Urothelium cell line (cell line): Measurements from ENCODE around the gene ADAMTS9.
A peak's percentile ranks its signal among the peaks of the same experiment; 100 is the strongest.

Experiments
- DNase-seq: peaks from one replicate; pipeline ENCODE4 v3.0.0; 2011; ENCODE audit warnings: low spot score, mixed read lengths
- FAIRE-seq: peaks from 2 replicates; lab custom pipeline; 2011; peaks lifted over from hg19 to GRCh38; lab: Jason Lieb, UNC

The ADAMTS9 gene

DNA sequence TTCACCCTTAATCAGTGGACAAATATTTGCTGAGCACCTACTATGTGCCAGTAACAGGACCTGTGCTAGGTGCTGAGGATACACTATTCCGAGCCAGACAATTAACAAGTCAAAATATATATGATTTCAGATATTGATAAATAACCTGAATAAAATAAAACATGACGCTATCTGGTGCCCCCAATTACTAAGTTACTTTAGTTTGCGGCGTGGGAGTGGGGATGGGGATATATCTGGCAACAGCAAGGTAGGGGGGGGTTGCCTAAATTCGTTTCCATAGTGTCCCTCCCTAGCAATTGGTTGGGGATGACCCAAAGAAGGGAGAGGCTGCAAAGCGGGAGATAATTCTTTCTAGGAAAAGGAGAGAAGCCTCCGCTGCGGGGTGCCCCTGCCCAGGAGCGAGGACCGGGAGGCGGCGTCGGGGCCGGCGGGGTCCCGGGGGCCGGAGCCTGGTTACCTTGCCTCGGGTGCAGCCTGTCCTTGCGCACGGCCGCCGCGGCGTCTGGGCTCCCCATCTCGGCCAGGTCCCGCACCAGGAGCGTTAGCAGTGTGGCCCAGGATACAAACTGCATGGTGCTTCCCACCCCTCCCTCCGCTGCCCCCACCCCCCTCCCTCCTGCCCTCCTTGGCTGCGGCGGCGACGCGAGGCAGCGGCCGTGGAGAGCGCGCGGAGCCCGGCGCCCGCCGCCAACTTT is 567 bp downstream of the ADAMTS9 start:
- DNase-seq = peak; percentile 30

DNA sequence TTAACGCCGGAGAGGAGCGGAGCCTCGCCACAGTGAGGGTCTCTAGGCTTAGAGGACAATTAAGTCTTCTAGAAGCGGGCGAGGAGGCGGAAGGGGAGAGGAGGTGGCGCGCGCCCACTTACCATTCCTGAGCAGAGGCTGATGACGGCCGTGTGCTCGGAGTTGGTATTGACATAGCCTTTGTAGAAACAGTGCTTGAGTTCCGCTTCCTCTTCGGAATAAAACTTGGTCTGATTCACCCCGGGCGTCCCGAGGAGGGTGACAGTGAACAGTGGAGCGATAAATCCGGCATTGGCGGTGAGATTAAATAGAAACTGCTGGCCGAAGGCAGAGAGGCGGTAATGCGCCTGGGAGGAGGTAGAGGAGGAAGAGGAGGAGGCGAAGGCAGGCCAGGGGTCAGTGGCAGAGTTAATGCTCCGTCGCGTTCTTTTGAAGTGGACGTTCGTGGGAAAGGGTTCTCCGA is 1.3 kb downstream of the ADAMTS9 start:
- FAIRE-seq = no peak
- DNase-seq = peak; percentile 48

More for the DNA sequence above, 567 bp downstream of the ADAMTS9 start:
- FAIRE-seq = no peak

DNA sequence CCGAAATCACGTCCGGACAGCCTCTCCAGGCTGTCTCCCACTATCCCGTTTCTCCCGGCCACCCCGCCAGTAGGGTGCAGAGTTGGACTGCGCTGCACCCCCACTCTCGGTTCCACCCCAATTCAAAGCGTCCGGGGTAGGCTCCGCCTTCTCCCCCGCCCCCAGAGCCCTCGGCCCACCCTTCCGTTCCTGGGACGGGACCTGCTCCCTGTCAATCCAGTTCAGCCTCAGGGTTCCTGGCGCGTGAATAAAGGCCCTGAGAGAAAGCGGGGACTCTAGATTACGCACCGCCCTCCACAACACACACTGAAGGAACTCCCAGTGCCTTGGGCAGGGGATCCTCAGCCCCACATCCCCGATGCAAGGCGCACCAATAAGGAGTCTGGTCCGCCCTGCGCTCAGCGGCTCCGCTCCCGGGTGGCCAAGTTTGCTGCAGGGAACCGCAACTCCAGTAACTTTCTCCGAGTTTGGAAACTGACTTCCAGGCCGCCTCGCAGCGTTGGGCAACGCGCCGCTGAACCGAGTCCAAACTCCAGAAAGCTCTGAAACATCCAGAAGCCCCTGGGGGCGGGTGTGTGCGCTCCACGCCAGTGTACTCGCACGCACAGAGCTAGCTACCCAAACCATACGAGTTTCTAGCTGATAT is 1.9 kb downstream of the ADAMTS9 start:
- no peak for FAIRE-seq
- peak; percentile 86 for DNase-seq

DNA sequence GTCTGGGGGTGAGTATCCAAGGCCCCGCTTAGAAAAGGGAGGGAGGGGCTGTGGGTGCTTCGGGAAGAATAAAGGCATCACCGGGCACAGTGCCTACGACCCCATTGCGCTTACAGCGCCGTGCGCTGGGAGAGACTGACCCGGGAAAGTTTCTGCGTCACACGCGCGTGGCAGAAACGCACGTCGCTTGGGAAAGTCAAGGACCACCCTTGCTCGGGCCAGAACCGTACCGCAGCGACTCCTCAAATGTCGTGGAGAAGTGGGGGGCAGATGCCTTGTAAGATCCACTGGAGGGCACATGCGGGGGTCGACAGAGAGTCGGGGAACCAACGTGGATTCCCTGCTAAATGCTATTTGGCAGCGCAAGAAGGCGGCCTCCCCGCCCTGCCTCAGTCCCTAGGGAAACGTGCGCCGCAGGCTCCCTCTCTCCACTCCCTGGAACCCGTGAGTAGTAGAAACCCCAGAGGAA is 2.4 kb downstream of the ADAMTS9 start:
- FAIRE-seq = no peak
- DNase-seq = peak; percentile 16

DNA sequence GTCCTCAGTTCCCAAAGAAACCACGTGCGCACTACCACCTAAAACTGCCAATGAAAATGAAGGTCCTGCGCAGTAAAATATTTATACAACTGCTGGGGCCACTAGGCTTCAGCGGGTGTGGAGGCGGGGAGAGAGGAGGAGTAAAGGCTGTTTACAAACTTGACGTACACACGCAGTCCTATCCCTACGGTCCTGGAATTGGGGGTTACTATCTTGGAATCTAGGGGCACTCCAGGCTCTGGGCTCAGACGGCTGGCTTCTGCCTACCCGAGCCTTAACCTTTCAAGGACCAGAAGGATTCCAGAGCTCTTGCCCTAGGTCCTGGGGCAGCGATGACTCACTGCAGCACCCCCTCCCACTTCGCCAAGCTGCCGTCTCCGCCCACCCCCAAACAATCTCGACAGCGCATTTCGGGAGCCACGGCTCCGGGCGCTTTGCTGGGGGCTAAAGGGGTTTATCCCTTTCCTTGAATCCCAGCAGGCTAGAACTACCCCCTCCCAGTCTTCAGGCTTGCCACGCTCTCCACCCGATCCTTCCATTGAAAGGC is 3.0 kb downstream of the ADAMTS9 start:
- no peak for FAIRE-seq
- peak; percentile 23 for DNase-seq

DNA sequence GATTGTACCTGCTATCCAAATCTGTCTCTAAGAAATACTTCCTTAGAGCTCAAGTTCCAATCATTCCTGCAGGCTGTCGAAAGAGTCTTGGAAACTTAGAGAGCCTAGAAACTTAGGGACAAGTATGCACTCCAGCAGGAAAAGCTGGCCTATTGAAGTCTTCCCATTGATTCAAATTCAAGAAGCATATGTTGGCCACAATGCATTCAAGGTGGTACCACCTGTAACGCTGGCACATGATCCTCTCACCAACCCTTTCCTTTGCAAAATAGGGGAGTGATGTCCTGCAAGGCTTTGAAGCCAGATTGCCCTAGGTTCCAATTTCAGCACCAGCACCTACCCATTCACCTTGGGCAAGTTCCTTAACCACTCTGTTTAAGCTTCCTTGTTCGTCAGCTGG is 6.0 kb downstream of the ADAMTS9 start:
- no peak for DNase-seq

DNA sequence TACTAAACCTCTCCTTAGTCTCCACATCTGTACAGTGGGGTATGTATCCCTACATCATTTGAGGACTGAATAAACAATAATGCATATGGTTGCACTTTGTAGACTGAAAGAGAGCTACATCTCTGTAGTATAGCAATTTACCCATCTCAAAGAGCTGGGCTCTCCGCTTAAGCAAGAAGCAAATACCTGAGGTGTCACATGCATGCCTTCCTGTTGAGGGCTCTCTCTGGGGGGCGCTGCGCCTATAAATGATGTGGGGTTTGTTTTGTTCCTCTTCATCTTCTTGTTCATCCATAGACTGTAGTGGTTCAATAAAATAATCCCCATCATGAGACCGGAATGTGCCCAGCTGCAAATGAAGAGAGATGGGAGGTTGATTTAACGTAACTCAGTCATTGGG is 6.8 kb downstream of the ADAMTS9 start:
- FAIRE-seq (no peak), DNase-seq (no peak)

More for the DNA sequence above, 6.0 kb downstream of the ADAMTS9 start:
- no peak for FAIRE-seq

DNA sequence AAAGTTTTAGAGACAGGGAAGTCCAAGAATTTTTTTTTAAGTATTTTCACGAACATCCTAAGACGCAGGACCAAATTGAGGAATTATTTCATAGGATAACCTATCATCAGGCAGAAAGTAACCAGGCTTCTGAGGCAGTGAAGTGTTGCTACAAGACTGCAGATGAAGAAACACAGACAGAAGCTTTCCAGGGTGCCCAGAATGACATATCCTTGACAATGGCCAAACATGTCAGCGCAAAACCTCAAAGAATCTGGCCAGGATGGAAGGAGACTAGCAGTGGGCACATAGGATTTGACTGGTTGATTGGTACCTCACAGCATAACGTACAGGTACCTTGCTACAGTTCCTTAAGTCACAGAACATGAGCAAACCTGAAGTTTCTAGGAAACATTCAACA is 7.5 kb downstream of the ADAMTS9 start:
- DNase-seq (no peak), FAIRE-seq (no peak)

DNA sequence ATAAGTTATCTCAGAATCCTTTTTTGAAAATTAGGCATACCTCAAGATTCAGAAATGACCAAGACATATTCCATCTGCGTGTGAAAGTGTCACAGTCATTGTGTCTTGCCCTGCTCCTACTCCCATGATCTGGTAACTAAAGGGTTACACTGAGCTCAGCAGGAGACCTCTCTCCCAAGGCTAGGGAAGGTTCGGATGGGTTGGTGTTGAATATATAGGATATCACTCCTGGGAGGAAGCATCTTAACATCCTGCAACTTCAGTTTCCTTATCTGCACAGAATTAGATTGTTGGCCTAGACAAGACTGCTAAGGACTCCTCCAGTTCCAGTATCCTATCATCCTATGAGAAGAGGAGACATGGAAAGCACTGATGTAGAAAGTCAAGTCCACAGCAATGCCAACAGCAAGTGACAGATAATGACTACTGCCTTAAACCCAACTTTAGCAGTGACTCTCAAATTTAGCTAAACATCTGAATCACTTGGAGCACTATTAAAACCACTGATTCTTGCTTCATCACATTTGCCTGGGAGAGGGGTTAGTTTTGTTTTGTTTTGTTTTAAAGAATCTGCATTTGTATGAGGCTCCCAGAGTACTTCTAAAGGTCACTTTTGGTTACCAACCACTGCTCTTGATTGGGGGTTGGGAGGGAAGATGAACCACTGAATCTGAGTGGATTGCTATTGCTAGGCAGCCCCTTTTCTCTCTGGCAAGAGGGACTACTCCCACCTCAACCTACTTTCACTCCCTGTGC is 9.7 kb downstream of the ADAMTS9 start:
- DNase-seq (no peak), FAIRE-seq (no peak)

DNA sequence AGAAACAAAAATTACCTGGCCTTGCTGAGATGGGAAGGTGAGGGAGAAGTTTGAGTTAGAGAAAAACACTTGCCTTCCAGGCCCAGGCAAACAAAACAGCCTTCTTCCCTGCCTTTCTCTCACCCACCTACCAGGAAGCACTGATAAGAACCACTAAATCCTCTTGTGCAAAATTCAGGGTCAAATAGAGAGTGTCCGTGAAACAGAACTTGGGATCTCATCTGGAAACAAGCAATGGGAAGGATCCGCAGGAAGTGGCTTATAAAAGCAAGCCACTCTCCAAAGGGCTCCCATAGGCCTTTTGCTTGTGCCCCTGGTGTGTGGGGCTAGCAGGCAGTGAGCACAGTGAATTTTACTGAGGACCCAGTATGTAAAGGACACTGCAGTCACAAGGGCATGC is 11.0 kb downstream of the ADAMTS9 start:
- no peak for FAIRE-seq
- no peak for DNase-seq

DNA sequence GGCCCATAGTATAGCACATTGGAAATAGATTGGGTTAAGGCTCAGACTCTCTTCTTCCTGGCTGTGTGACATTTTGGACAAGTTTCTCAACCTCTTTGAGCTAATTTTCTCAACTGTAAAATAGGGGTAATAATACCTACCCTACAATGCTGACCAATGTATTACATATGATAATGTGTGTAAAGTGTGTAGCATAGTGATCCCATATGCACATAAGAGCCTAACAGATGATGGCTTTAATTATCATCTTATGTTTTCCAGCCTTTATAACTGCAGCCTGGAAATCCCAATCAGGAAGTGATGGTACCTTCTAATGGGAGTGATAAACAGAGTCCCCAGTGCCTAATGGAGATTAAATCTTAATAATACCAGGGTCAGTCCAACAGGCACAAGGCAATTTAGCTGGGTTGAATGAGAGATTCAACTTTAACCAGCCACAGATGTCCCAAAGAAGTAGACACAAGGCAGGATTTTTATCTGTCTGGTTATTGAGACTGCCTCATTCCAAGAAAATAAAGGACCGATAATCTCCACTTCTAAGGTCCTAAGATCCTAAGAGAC is 12.0 kb downstream of the ADAMTS9 start:
- DNase-seq = no peak

DNA sequence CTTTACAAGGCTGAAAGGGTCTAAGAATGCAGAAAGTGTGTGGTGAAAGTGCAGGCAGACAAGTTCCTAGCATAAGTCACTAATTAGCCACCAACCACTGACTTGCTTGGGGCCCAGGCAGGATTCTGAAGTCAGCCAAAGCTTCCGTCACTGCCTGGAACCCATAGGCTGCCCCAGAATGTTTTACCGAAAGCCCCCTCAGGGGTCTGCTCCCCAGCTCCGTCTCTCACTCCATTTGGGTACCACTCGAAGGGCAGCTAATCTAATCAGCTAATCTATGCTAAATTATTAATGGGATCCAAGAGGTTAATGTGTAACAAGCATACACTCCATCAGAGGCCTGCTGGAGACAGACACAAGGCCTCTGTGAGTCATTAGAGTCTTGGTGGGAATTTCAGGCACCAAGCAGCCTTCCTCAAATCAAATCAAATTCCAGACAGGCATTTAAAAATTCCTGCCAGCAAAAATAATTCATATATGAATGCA is 13.2 kb downstream of the ADAMTS9 start:
- no peak for FAIRE-seq

More for the DNA sequence above, 12.0 kb downstream of the ADAMTS9 start:
- FAIRE-seq = no peak

DNA sequence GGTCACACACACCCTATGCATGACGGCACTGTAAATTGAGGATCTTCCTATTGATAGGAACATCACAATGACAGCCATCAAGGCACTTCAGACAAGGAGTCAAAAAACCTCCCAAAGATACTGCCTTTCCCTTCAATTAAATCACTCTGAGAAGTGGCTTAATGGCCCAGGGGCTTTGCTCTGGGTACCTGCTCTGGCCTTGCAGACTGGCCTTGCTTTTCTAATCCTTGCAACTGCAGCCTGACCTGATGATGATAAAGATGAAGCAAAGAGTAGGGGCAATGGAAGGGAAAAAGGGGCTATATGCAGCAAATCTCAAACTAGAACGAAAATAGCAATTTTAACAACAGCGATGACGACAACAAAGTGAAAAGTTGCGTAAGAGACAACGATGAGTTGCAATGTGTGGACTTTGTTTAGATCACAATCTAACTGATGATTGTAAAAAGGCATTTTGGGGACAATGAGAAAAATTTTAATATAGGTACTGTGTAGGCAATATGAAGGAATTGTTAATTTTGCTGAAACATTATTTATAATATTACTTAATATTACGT is 14.6 kb downstream of the ADAMTS9 start:
- FAIRE-seq = no peak
- DNase-seq = no peak

More for the DNA sequence above, 13.2 kb downstream of the ADAMTS9 start:
- no peak for DNase-seq

DNA sequence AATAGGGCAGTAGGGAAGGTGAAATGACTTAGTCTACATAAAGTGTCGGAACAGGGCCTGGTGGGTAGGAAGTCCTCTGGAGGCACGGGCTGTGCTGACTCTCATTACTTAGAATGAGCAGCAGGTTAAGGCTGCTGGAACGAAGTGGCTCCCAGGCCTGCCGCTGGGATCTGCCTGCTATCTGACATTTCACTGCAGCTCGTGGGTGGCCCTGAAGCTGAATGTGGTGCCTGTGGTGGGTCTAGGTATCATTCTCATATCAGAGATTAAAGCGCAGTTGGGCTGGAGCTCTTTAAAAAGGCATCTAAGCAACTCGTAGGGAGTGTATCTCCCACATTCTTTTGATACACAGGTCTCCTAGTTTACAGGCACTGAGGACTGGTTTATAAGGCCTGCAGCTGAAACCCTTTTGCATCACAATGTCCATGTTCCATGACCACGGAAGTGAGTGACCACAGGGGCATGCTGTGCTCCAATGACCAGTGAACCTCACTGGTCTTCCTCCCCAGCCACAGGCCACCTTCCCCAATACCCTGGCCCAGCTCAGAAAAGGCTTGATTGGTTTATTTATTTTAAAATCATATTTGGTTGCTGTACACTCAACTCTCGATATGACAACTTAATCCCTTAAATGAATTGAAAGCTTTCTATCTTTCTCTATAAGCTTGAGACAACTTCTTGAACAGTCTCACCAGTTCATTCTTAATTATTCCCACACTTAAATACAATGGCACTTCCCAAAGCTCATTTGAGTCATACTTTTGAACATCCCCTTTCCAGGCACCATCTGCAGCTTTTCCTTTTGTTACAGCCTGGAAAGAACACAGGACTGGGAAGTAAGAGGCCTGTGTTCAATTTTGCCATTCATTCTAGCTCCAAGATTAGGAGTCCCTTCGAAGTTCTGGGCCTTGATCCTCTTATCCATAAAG is 19.0 kb downstream of the ADAMTS9 start:
- no peak for FAIRE-seq
- no peak for DNase-seq

DNA sequence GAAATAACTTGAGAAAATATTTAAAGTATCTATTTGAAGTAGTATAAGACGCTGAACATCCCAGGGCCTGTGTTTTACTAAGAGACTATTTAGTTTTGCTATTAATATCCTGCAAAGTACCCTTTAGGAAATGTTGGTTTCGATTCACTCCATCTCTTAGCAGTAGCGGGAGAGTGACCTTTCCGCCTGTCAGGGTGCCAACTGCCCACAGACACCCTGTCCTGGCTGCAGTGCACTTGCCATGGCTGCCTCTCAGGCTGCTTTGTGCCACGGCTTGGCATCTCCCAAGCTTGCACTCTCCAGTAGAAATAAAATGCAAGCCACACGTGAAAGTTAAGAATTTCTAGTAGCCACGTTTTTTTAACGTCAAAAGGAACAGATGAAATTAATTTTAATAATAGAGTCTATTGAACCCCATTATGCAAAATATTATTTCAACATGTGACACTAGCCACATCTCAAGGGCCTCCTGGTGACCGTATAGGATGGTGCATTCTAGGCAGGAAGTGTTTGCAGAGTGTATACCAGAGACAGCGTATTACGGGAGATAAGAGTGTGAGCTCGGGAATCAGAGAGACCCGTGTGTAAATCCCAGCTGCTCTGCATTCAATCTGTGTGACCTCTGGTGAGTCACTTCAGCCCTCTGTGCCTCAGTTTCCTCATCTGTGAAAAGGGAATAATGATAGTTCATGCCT is 19.8 kb downstream of the ADAMTS9 start:
- no peak for DNase-seq
- no peak for FAIRE-seq

DNA sequence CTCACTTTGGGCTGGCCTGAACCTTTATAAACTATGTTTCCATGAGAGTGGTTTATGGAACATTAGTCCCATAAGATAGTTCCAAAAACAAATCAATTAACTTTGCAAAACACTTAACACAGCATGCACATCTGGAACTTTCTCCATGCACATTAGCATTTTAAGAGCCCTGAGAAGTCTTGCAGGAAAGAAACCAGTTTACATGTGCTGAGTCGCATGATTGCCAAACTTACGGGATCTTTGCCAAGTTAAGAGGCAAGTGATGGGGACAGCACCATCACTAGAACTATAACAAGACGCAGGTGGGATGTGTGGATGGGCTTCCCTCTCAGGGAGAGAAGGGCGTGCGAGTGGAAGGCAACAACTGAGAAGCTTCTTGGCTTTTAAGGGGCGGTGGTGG is 20.7 kb downstream of the ADAMTS9 start:
- no peak for FAIRE-seq
- DNase-seq = no peak

DNA sequence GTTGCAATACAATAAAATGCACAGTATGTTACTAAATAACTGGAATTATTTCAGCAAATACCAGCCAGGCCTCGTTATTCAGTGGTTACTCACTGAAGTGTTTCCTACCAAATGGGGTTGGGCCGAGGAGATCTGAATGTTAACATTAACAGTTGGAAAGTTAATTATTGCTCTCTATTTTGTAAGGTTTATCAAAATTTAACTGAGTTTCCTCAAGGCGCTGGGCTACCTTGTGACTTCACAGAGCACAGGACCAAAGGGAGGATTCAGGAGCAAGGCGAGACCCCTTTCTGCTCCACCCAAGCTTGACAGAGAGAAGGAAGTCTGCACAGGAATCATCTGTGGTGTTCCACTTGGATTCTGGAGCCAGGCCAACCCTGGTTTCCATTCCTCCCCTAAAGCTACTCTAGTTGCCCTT is 21.6 kb downstream of the ADAMTS9 start:
- no peak for FAIRE-seq
- DNase-seq = no peak

DNA sequence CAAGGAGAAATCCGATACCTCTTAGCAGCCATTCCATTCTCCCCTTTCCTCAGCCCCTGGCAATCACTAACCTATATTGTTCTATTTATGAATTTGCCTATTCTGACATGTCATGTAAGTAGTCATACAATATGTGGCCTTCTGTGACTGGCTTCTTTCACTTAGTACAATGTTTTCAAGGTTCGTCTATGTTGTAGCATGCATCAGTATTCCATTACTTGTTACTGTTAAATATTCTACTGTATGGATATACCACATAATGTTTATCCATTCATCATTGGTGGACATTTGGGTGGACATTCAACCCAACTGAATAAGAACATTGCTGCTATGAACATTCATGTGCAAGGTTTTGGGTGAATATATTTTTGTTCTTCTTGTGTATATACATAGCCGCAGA is 23.4 kb downstream of the ADAMTS9 start:
- no peak for DNase-seq
- FAIRE-seq = no peak

DNA sequence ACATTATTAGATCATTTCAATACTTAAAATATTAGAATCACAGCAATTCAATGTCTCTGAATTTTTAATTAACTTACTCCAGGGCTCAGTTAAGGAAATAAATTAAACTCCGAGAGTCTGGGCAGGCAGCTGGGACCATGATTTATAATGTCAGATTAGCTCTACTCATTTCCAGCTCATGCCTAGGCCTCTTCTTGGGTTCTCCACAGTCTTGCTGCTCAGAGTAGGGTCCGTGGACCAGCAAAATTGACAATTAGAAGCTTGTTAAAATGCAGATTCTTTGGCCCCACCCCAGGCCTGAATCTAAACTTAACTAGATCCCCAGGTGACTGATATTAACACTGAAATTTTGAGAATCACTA is 28.2 kb downstream of the ADAMTS9 start:
- DNase-seq = no peak
- FAIRE-seq = no peak
